Thoracic aorta (tissue), 2 donors: ENCODE results near the gene AACS. TPM values are rescaled to one million over a fixed set of nuclear protein-coding genes. Genes with fewer than 3 reads are reported as not detected.
"Not testable (repeated sequence)": the region's sequence is repeated elsewhere in the genome, so short reads cannot be mapped to it uniquely, and the experiment has no call there.

Experiments used
- ATAC-seq: fragments of 150-250 bp; one replicate; pipeline ENCODE4 v1.8.0; 2017; ENCODE audit warnings: low read depth; ENCODE audit not compliant: insufficient number of reproducible peaks, low FRiP score
- DNase-seq: peaks from one replicate; pipeline ENCODE4 v3.0.0-alpha.2; 2020; ENCODE audit warnings: low spot score
- H3K27ac ChIP-seq, 2 donors: fragments of 200-600 bp; sonication (generic); 1 replicate in 1 of 2; 2 replicates in 1 of 2; pipeline ENCODE4 v1.5.1; 2016; ENCODE audit warnings: mild to moderate bottlenecking in 2 of 2, moderate library complexity in 2 of 2
- H3K27me3 ChIP-seq: fragments of 200-600 bp; sonication (generic); replicated peaks from 2 replicates; pipeline ENCODE4 v1.6.0; 2016; ENCODE audit warnings: mild to moderate bottlenecking; ENCODE audit not compliant: insufficient read depth
- H3K36me3 ChIP-seq: fragments of 200-600 bp; sonication (generic); one replicate; pipeline ENCODE4 v1.5.1; 2016
- H3K4me1 ChIP-seq, 2 donors: fragments of 200-600 bp; sonication (generic); 1 replicate in 1 of 2; 2 replicates in 1 of 2; pipeline versions ENCODE4 v1.5.1 to v1.6.0; 2016; ENCODE audit warnings: low read depth in 2 of 2, mild to moderate bottlenecking in 1 of 2; ENCODE audit not compliant: control insufficient read depth in 1 of 2
- H3K4me3 ChIP-seq: fragments of 200-600 bp; sonication (generic); 2 replicates; pipeline ENCODE4 v1.5.1; 2016; ENCODE audit warnings: mild to moderate bottlenecking
- H3K9me3 ChIP-seq: fragments of 200-600 bp; sonication (generic); 2 replicates; pipeline ENCODE4 v1.5.1; 2016
- CTCF ChIP-seq: fragments of 200-600 bp; sonication (generic); IDR thresholded peaks from one replicate; pipeline ENCODE4 v1.5.1; 2019; ENCODE audit warnings: antibody characterized with exemption
- total RNA-seq, 2 donors: library from RNA; depleted of rRNA; stranded (reverse); fragments of >200 nt; gene quantifications; one replicate each; pipeline versions ENCODE4 v1.1.0 to v1.2.3, GENCODE V29; 2016

AACS gene
- total RNA-seq, 2 donors from 2014 or later = 14.1 to 14.7 TPM

- no peak for ATAC-seq
Observed at GRCh38 chr12:125055591-125055990, 9.6 kb upstream of the AACS start.

GRCh38 chr12:125056306-125056705, 8.9 kb upstream of the AACS start:
- H3K27me3 ChIP-seq = no peaks in the 10 kb centered on the region
- no peak overlapping the region for H3K4me3 ChIP-seq
- no peaks in the 10 kb centered on the region for H3K36me3 ChIP-seq
- DNase-seq (no peak), ATAC-seq (no peak)
- no peaks in the 10 kb centered on the region for H3K9me3 ChIP-seq
- H3K27ac ChIP-seq = no peak overlapping the region
- no peak for TF ChIP-seq CTCF
- H3K4me1 ChIP-seq = no peaks in the 10 kb centered on the region

More at GRCh38 chr12:125055591-125055990, 9.6 kb upstream of the AACS start:
- Histone ChIP-seq H3K4me3 (no peak overlapping the region), H3K36me3 (no peaks in the 10 kb centered on the region), H3K27ac (no peak overlapping the region), H3K9me3 (no peaks in the 10 kb centered on the region), H3K4me1 (no peaks in the 10 kb centered on the region), H3K27me3 (no peaks in the 10 kb centered on the region)
- DNase-seq = no peak
- TF ChIP-seq CTCF = no peak

DNA sequence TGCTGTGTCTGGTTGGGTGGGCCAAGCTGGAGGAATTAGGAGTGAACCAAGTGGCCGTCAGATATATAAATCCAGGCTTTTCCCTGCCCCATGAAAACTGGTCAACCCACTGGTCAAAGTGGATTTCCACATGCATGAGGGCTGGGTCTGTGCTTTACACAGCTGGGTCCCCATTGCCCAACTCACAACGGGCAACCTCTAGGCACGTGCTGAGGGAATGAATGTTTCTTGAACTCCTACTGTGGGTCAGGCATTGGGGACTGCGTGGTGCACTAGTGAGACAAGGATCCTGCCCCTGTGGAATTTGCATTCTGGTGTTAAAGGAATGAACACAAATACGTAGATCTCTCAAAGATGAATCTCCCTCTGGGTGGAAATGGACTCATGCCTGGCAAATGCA, 7.5 kb upstream of the AACS start:
- no peak overlapping the region for H3K27ac ChIP-seq
- H3K4me3 ChIP-seq = no peak overlapping the region
- DNase-seq (no peak), ATAC-seq (no peak)
- no peaks in the 10 kb centered on the region for H3K4me1 ChIP-seq
- H3K9me3 ChIP-seq = no peaks in the 10 kb centered on the region
- no peak for TF ChIP-seq CTCF
- no peaks in the 10 kb centered on the region for H3K36me3 ChIP-seq
- no peaks in the 10 kb centered on the region for H3K27me3 ChIP-seq

GRCh38 chr12:125061229-125061628, 4.0 kb upstream of the AACS start:
- Histone ChIP-seq H3K27me3 (no peaks in the 10 kb centered on the region), H3K4me3 (no peak overlapping the region), H3K4me1 (peaks cover 11 to 13% of the 10 kb centered on the region in 2 donors), H3K36me3 (no peaks in the 10 kb centered on the region), H3K9me3 (no peaks in the 10 kb centered on the region), H3K27ac (no peak overlapping the region)
- DNase-seq (no peak), ATAC-seq (no peak)
- no peak for TF ChIP-seq CTCF

- not testable (repeated sequence) for H3K27me3 ChIP-seq, H3K36me3 ChIP-seq, DNase-seq, H3K27ac ChIP-seq, ATAC-seq, H3K9me3 ChIP-seq, H3K4me3 ChIP-seq
- peaks cover 11 to 25% of the 10 kb centered on the region in 2 donors for H3K4me1 ChIP-seq
Observed at GRCh38 chr12:125063522-125063921, 1.7 kb upstream of the AACS start.

- ATAC-seq = no peak
- no peak for TF ChIP-seq CTCF
- Histone ChIP-seq H3K4me3 (peak overlapping the region; percentile 89), H3K27ac (no peak overlapping the region), H3K4me1 (peaks cover 11 to 25% of the 10 kb centered on the region in 2 donors), H3K36me3 (no peaks in the 10 kb centered on the region), H3K9me3 (no peaks in the 10 kb centered on the region), H3K27me3 (no peaks in the 10 kb centered on the region)
- no peak for DNase-seq
Observed at GRCh38 chr12:125064492-125064891, 743 bp upstream of the AACS start.
